ENCODE data around the gene CRISPLD2.

- TF ChIP-seq, protein P1, sequence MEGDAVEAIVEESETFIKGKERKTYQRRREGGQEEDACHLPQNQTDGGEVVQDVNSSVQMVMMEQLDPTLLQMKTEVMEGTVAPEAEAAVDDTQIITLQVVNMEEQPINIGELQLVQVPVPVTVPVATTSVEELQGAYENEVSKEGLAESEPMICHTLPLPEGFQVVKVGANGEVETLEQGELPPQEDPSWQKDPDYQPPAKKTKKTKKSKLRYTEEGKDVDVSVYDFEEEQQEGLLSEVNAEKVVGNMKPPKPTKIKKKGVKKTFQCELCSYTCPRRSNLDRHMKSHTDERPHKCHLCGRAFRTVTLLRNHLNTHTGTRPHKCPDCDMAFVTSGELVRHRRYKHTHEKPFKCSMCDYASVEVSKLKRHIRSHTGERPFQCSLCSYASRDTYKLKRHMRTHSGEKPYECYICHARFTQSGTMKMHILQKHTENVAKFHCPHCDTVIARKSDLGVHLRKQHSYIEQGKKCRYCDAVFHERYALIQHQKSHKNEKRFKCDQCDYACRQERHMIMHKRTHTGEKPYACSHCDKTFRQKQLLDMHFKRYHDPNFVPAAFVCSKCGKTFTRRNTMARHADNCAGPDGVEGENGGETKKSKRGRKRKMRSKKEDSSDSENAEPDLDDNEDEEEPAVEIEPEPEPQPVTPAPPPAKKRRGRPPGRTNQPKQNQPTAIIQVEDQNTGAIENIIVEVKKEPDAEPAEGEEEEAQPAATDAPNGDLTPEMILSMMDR (IDR thresholded peaks at IDR 0.05): no peak
- TF ChIP-seq POLR2A (IDR thresholded peaks at IDR 0.05): no peak
Observed at GRCh38 chr16:84937196-84938005, 117.6 kb downstream of the CRISPLD2 start.

All from Peyer's patch (tissue), 4 donors.